Psoas muscle (tissue), 8 donors: ENCODE data around the gene INPPL1. TPM values are rescaled to one million over a fixed set of nuclear protein-coding genes. Genes with fewer than 3 reads are reported as not detected.

Experiments used
- ATAC-seq, 4 donors: fragments of 200-7000 bp; cut with Tn5 transposase; one replicate each; pipeline ENCODE4 v1.9.1; 2020; ENCODE audit warnings: moderate library complexity in 3 of 4, mild to moderate bottlenecking in 2 of 4
- DNase-seq, 2 donors: peaks; one replicate each; pipeline ENCODE4 v3.0.0-alpha.2; 2020
- H3K27ac ChIP-seq: fragments of 200-600 bp; one replicate; pipeline ENCODE4 v1.8.0; 2022
- H3K27me3 ChIP-seq, 3 donors: fragments of 200-600 bp in 1 of 3; one replicate each; pipeline versions ENCODE4 v1.6.1 to v1.8.0; 2013 to 2022; ENCODE audit warnings: low read length in 2 of 3, mild to moderate bottlenecking in 2 of 3, moderate library complexity in 1 of 3; ENCODE audit not compliant: insufficient read depth in 3 of 3
- H3K36me3 ChIP-seq, 2 donors: fragments of 200-600 bp in 1 of 2; one replicate each; pipeline versions ENCODE4 v1.6.1 to v1.8.0; 2013 to 2022; ENCODE audit warnings: low read depth in 1 of 2, mild to moderate bottlenecking in 1 of 2, moderate library complexity in 1 of 2; ENCODE audit not compliant: insufficient read depth in 1 of 2
- H3K4me1 ChIP-seq: fragments of 200-600 bp; one replicate; pipeline ENCODE4 v1.8.0; 2022
- H3K4me3 ChIP-seq: fragments of 200-600 bp; one replicate; pipeline ENCODE4 v1.8.0; 2022; ENCODE audit warnings: mild to moderate bottlenecking
- H3K9me3 ChIP-seq: fragments of 200-600 bp; one replicate; pipeline ENCODE4 v1.8.0; 2022
- CTCF ChIP-seq: fragments of 200-600 bp; IDR thresholded peaks from one replicate; pipeline ENCODE4 v1.8.0; 2022; ENCODE audit warnings: antibody characterized with exemption
- WGBS, 3 donors: extraction: QIAGEN DNeasy Blood & Tissue Kit; methylation state at CpG; one replicate each; pipeline versions ENCODE4 v1.1.6 to v1.1.7; 2013; 5-methylcytosine and 5-hydroxymethylcytosine counted together
- intact Hi-C, 2 donors: fragments of 100-400 bp; cut with DNase I; formaldehyde crosslinking; loops; one replicate each; pipeline versions ENCODE4 v1.11.0 to v1.14.2; 2022
- polyA plus RNA-seq, 3 donors: library from polyadenylated mRNA; stranded (reverse); fragments of 200-250 nt; gene quantifications; one replicate each; pipeline ENCODE4 v1.2.3, GENCODE V29; 2013
- total RNA-seq, 4 donors: library from RNA; stranded (reverse); fragmentation: NEBNext Ultra II Directional in 2 of 4; extraction: Animal tissue kit (Norgen Biotek cat#: 25700) in 2 of 4; gene quantifications; one replicate each; pipeline versions ENCODE4 v1.2.1 to v1.2.4, GENCODE V29; 2021 to 2023
- donor health status: healthy with polysubstance abuse.
- donor health status: DM: no; HTN: no; CAD: no; lungs with moderate emphysema.
- donor health status: Bipolar disorder and iron deficiency.
- donor health status: healthy.
- donor health status: DM: yes; HTN: yes; CAD: no.
- donor health status: DM: no; HTN: no; CAD: no.
- donor health status: DM: no; HTN: no; CAD: no.
- donor health status: DM: yes; HTN: yes; CAD: no.

INPPL1 gene
- total and polyA plus RNA-seq, 7 donors, result 35.2 to 125 (median 90.7) TPM

GRCh38 chr11:72228229-72228843, 3.8 kb downstream of the INPPL1 start:
- ATAC-seq (no peak), DNase-seq (no peak)
- Histone ChIP-seq H3K4me3 (no peak overlapping the region), H3K27me3 (no peaks in the 10 kb centered on the region), H3K9me3 (no peaks in the 10 kb centered on the region), H3K36me3 (peaks cover 0 to 63% of the 10 kb centered on the region in 2 donors), H3K4me1 (peaks cover 10% of the 10 kb centered on the region), H3K27ac (no peak overlapping the region)
- TF ChIP-seq CTCF, result no peak
- 82 to 86% (median 84%) methylated on average over 15 to 16 of the region's 16 CpGs for WGBS, 3 donors
- intact Hi-C loops, result no loop called here

- Histone ChIP-seq H3K4me3 (no peak overlapping the region), H3K4me1 (peaks cover 10% of the 10 kb centered on the region), H3K36me3 (peaks cover 0 to 68% of the 10 kb centered on the region in 2 donors), H3K27me3 (no peaks in the 10 kb centered on the region), H3K9me3 (no peaks in the 10 kb centered on the region), H3K27ac (no peak overlapping the region)
- TF ChIP-seq CTCF, result no peak
- 88 to 89% (median 88%) methylated on average over 7 of the region's 7 CpGs for WGBS, 3 donors
- DNase-seq, result no peak
- no peak for ATAC-seq
- intact Hi-C loops, result no loop called here
These were observed 4.3 kb downstream of the INPPL1 start for GRCh38 chr11:72228844-72229231.

- DNase-seq, result no peak
- Histone ChIP-seq H3K9me3 (no peaks in the 10 kb centered on the region), H3K4me1 (peaks cover 10% of the 10 kb centered on the region), H3K4me3 (no peak overlapping the region), H3K27ac (no peak overlapping the region), H3K36me3 (peaks cover 0 to 74% of the 10 kb centered on the region in 2 donors), H3K27me3 (no peaks in the 10 kb centered on the region)
- 92 to 96% (median 96%) methylated on average over 8 of the region's 8 CpGs for WGBS, 3 donors
- intact Hi-C loops, result no loop called here
- TF ChIP-seq CTCF, result no peak
- ATAC-seq, result no peak
These were observed 4.9 kb downstream of the INPPL1 start for GRCh38 chr11:72229336-72229924.

- intact Hi-C loops, result loop anchor here (10.0 kb wide), 3 partner anchors 115 to 215 kb away; partner anchors contain the start of gene ANAPC15 (in 1 of the 2)
- no peak for TF ChIP-seq CTCF
- Histone ChIP-seq H3K36me3 (peaks cover 0 to 81% of the 10 kb centered on the region in 2 donors), H3K27ac (no peak overlapping the region), H3K4me3 (no peak overlapping the region), H3K27me3 (no peaks in the 10 kb centered on the region), H3K4me1 (peaks cover 9% of the 10 kb centered on the region), H3K9me3 (no peaks in the 10 kb centered on the region)
- DNase-seq, result no peak
- ATAC-seq, result no peak
- 88 to 91% (median 91%) methylated on average over 21 of the region's 21 CpGs for WGBS, 3 donors
These were observed 5.6 kb downstream of the INPPL1 start for GRCh38 chr11:72229925-72230763.
